Ishikawa (cell line): Measurements from ENCODE around the gene IL11RA.

Experiments
- CREB1 ChIP-seq: IDR thresholded peaks from 2 replicates; pipeline ENCODE4 v1.6.1; 2012; ENCODE audit warnings: low read depth
- EGR1 ChIP-seq: IDR thresholded peaks from 2 replicates; pipeline ENCODE4 v1.6.1; 2012
- EP300 ChIP-seq: IDR thresholded peaks from 2 replicates; pipeline ENCODE4 v1.6.1; 2012; ENCODE audit warnings: borderline replicate concordance
- MAX ChIP-seq: IDR thresholded peaks from 2 replicates; pipeline ENCODE4 v1.6.1; 2012
- RAD21 ChIP-seq: IDR thresholded peaks from 2 replicates; pipeline ENCODE4 v1.6.1; 2012; ENCODE audit warnings: low read depth
- TAF1 ChIP-seq: IDR thresholded peaks from 2 replicates; pipeline ENCODE4 v1.6.1; 2012; ENCODE audit warnings: low read depth, mild to moderate bottlenecking
- TEAD4 ChIP-seq: IDR thresholded peaks from 2 replicates; pipeline ENCODE4 v1.6.1; 2012
- YY1 ChIP-seq: IDR thresholded peaks from 2 replicates; pipeline ENCODE4 v1.6.1; 2012; ENCODE audit warnings: low read depth

- no peak for TF ChIP-seq EP300
- TF ChIP-seq TEAD4, result no peak
- no peak for TF ChIP-seq TAF1
- TF ChIP-seq CREB1, result no peak
- no peak for TF ChIP-seq MAX
- no peak for TF ChIP-seq EGR1
- TF ChIP-seq RAD21, result no peak
- no peak for TF ChIP-seq YY1
Observed at GRCh38 chr9:34638138-34638445, 13.9 kb upstream of the IL11RA start.
